ENCODE measurements around the gene CYP46A1.

Gene CYP46A1

GRCh38 chr14:99728231-99728920, 44.3 kb downstream of the CYP46A1 start:
- Histone ChIP-seq H3K27ac (ENCODE audit: poor library complexity, severe bottlenecking) (no peak overlapping the region), H3K4me1 (ENCODE audit: insufficient read depth, poor library complexity, severe bottlenecking) (no peaks in the 10 kb centered on the region), H3K27me3 (ENCODE audit: insufficient read depth, poor library complexity, severe bottlenecking) (no peaks in the 10 kb centered on the region), H3K36me3 (ENCODE audit: low read depth) (no peaks in the 10 kb centered on the region), H3K4me3 (ENCODE audit: severe bottlenecking) (no peak overlapping the region), H3K9me3 (ENCODE audit: severe bottlenecking) (no peaks in the 10 kb centered on the region)
- DNase-seq (ENCODE audit: low spot score) (peak; percentile 66), ATAC-seq (ENCODE audit: low read depth) (no peak)
- TF ChIP-seq CTCF (IDR thresholded peaks at IDR 0.05; ENCODE audit: poor library complexity, severe bottlenecking), result no peak

DNA sequence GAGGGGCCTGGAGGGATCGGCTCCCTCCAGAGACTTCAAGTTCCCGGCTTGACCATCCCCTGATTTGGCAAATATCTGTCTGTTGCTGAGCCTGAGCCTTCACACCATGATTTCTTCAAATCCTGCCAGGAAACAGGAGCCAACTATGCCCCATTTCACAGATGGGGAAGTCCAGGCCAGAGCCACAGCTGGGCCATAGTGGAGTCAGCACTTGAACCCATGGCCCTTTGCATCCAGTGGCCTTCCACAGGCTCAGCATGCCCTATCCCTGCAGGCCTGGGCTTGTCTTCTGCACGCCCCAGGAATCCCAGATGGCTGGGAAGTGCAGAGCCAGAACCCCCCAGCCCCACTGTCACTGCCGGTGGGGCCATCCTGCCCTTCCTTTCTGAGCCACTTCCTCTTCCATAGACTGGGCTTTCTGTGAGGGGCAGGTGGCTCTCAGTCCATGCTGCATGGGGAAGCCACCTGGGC, 44.9 kb downstream of the CYP46A1 start:
- Histone ChIP-seq H3K4me3 (ENCODE audit: severe bottlenecking) (no peak overlapping the region), H3K4me1 (ENCODE audit: insufficient read depth, poor library complexity, severe bottlenecking) (no peaks in the 10 kb centered on the region), H3K9me3 (ENCODE audit: severe bottlenecking) (no peaks in the 10 kb centered on the region), H3K27me3 (ENCODE audit: insufficient read depth, poor library complexity, severe bottlenecking) (no peaks in the 10 kb centered on the region), H3K36me3 (ENCODE audit: low read depth) (no peaks in the 10 kb centered on the region), H3K27ac (ENCODE audit: poor library complexity, severe bottlenecking) (no peak overlapping the region)
- ATAC-seq (ENCODE audit: low read depth), result no peak
- DNase-seq (ENCODE audit: low spot score), result peak; percentile 41
- TF ChIP-seq CTCF (IDR thresholded peaks at IDR 0.05; ENCODE audit: poor library complexity, severe bottlenecking), result no peak

DNA sequence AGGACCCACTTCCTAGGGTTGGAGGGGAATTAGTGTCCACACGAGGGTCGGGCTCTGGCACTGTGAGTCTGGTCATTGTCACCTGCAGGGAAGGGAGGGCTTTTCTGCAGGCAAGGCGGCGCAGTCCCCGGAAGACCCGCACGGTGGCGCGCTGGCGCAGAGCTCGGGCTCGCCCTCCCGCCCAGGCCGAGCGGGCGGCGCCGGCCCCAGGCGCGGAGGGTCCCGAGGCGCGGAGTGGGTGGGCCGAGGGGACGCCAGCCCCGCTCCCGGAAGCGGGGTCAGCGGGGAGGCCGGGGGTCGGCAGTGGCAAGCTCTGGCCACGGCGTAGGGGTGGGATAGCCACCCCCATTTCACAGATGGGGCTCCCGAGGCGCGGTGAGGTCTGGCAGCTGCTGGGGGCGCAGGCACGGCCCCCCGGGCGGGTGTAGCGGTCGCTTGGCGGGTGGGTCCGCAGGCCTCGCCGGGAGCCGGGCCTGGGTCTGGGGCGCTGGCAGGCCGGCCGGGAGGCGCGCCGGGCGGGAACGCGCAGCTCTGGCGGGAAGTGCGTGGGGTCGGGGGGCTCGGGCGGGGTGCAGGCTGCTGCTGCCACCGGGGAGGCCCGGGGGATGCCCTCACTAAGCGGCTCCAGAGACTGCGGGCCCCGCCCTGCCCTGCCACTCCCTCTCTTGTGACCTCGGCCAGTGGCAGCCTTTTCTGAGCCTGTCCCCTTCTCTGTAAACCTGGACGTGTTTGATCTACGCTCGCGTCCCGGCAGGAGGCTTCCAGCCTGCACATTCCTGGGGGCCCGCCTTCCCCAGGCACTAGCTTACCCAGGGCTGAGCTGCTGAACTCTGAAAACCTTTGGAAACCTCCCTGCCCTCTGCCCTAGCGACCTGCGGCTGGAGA, 46.1 kb downstream of the CYP46A1 start:
- H3K4me3 ChIP-seq (ENCODE audit: severe bottlenecking), result peak overlapping the region; percentile 26
- H3K36me3 ChIP-seq (ENCODE audit: low read depth), result no peaks in the 10 kb centered on the region
- no peak overlapping the region for H3K27ac ChIP-seq (ENCODE audit: poor library complexity, severe bottlenecking)
- no peaks in the 10 kb centered on the region for H3K27me3 ChIP-seq (ENCODE audit: insufficient read depth, poor library complexity, severe bottlenecking)
- peak; percentile 99 for TF ChIP-seq CTCF (IDR thresholded peaks at IDR 0.05; ENCODE audit: poor library complexity, severe bottlenecking)
- no peaks in the 10 kb centered on the region for H3K4me1 ChIP-seq (ENCODE audit: insufficient read depth, poor library complexity, severe bottlenecking)
- ATAC-seq (ENCODE audit: low read depth), result peak; percentile 47
- H3K9me3 ChIP-seq (ENCODE audit: severe bottlenecking), result no peaks in the 10 kb centered on the region
- DNase-seq (ENCODE audit: low spot score), result peak; percentile 61

- H3K4me1 ChIP-seq (ENCODE audit: insufficient read depth, poor library complexity, severe bottlenecking), result no peaks in the 10 kb centered on the region
- TF ChIP-seq CTCF (IDR thresholded peaks at IDR 0.05; ENCODE audit: poor library complexity, severe bottlenecking), result no peak
- no peak overlapping the region for H3K27ac ChIP-seq (ENCODE audit: poor library complexity, severe bottlenecking)
- no peak overlapping the region for H3K4me3 ChIP-seq (ENCODE audit: severe bottlenecking)
- H3K9me3 ChIP-seq (ENCODE audit: severe bottlenecking), result no peaks in the 10 kb centered on the region
- H3K27me3 ChIP-seq (ENCODE audit: insufficient read depth, poor library complexity, severe bottlenecking), result no peaks in the 10 kb centered on the region
- H3K36me3 ChIP-seq (ENCODE audit: low read depth), result no peaks in the 10 kb centered on the region
- ATAC-seq (ENCODE audit: low read depth) (peak; percentile 2; the same call in 1 of the 3 replicates), DNase-seq (ENCODE audit: low spot score) (peak; percentile 71)
Measured at GRCh38 chr14:99730876-99731546, 46.9 kb downstream of the CYP46A1 start.
